H1 (cell line): ENCODE data around the gene JAKMIP2. TPM values are rescaled to one million over a fixed set of nuclear protein-coding genes. Genes with fewer than 3 reads are reported as not detected.

Experiments
- CTCF ChIA-PET: fragments of 300-600 bp; sonication (Branson Sonifier 250); formaldehyde crosslinking; loops from one replicate; lab custom pipeline; 2021; ENCODE audit not compliant: partially characterized antibody; lab: Charles Lee
- POLR2A ChIA-PET: fragments of 300-600 bp; sonication (Branson Sonifier 250); formaldehyde crosslinking; loops from one replicate; lab custom pipeline; 2021; ENCODE audit warnings: inconsistent platforms; ENCODE audit not compliant: partially characterized antibody; lab: Charles Lee
- DNase-seq, 2 experiments: peaks; one replicate each; pipeline versions ENCODE4 v3.0.0 to v3.0.0-alpha.2; 2010 to 2022; ENCODE audit warnings: low spot score in 2 of 2, low read depth in 1 of 2, mixed read lengths in 1 of 2
- FAIRE-seq: peaks from 2 replicates; lab custom pipeline; 2011; peaks lifted over from hg19 to GRCh38; lab: Jason Lieb, UNC
- H2AFZ ChIP-seq: 2 replicates; pipeline ENCODE4 v1.8.1; 2012; ENCODE audit warnings: low read length, inconsistent platforms
- H2AK5ac ChIP-seq: 2 replicates; pipeline ENCODE4 v1.6.1; 2013; ENCODE audit warnings: low read depth, low read length
- H2BK120ac ChIP-seq: replicated peaks from 2 replicates; pipeline ENCODE3; 2013; ENCODE audit warnings: low read depth, low read length, inconsistent platforms
- H2BK12ac ChIP-seq: 2 replicates; pipeline ENCODE4 v1.6.1; 2013; ENCODE audit warnings: low read depth, low read length
- H2BK15ac ChIP-seq: 2 replicates; pipeline ENCODE4 v1.6.1; 2013; ENCODE audit warnings: low read length
- H2BK20ac ChIP-seq: 2 replicates; pipeline ENCODE4 v1.6.1; 2013; ENCODE audit warnings: low read length
- H2BK5ac ChIP-seq: 2 replicates; pipeline ENCODE4 v1.6.1; 2013; ENCODE audit warnings: low read depth, low read length
- H3K14ac ChIP-seq: 2 replicates; pipeline ENCODE4 v1.6.1; 2013; ENCODE audit warnings: inconsistent platforms; ENCODE audit not compliant: insufficient read length
- H3K18ac ChIP-seq: 2 replicates; pipeline ENCODE4 v1.6.1; 2013; ENCODE audit warnings: low read length; ENCODE audit errors: extremely low read depth
- H3K23ac ChIP-seq: 2 replicates; pipeline ENCODE4 v1.6.1; 2013; ENCODE audit warnings: inconsistent platforms; ENCODE audit not compliant: insufficient read length
- H3K23me2 ChIP-seq: 2 replicates; pipeline ENCODE4 v1.6.1; 2013; ENCODE audit warnings: low read depth, low read length
- H3K27ac ChIP-seq: 2 replicates; pipeline ENCODE4 v1.6.1; 2011; ENCODE audit warnings: low read depth, low read length, inconsistent platforms
- H3K27me3 ChIP-seq, 4 experiments: replicated peaks in 1 of 4; 1 replicate in 1 of 4; 2 replicates in 3 of 4; pipeline versions ENCODE4 v1.6.1 to v1.8.1; 2011 to 2013; ENCODE audit warnings: low read length in 3 of 4, mild to moderate bottlenecking in 3 of 4, inconsistent platforms in 2 of 4, mixed read lengths in 2 of 4, moderate library complexity in 1 of 4; ENCODE audit not compliant: control insufficient read depth in 3 of 4, insufficient read depth in 3 of 4; ENCODE audit errors: extremely low read depth in 1 of 4
- H3K36me3 ChIP-seq, 4 experiments: 2 replicates each; pipeline versions ENCODE4 v1.6.1 to v1.8.1; 2011 to 2013; ENCODE audit warnings: mild to moderate bottlenecking in 4 of 4, low read length in 3 of 4, moderate library complexity in 2 of 4, control low read depth in 1 of 4, inconsistent platforms in 1 of 4; ENCODE audit not compliant: insufficient read depth in 4 of 4, control insufficient read depth in 2 of 4
- H3K4ac ChIP-seq: replicated peaks from 2 replicates; pipeline ENCODE3; 2013; ENCODE audit warnings: low read length, low read depth, mixed read lengths, inconsistent platforms; ENCODE audit not compliant: insufficient read length
- H3K4me1 ChIP-seq, 4 experiments: replicated peaks in 1 of 4; 1 replicate in 1 of 4; 2 replicates in 3 of 4; pipeline versions ENCODE4 v1.6.1 to v1.8.1; 2011 to 2013; ENCODE audit warnings: low read length in 3 of 4, inconsistent platforms in 2 of 4, mixed read lengths in 1 of 4; ENCODE audit not compliant: insufficient read depth in 4 of 4, control insufficient read depth in 3 of 4
- H3K4me2 ChIP-seq, 2 experiments: 2 replicates each; pipeline versions ENCODE4 v1.6.1 to v1.8.1; 2011 to 2013; ENCODE audit warnings: low read depth in 2 of 2, low read length in 2 of 2, control low read depth in 1 of 2, inconsistent platforms in 1 of 2, mild to moderate bottlenecking in 1 of 2; ENCODE audit not compliant: insufficient read depth in 1 of 2
- H3K4me3 ChIP-seq, 4 experiments: fragments of 200-600, 300-600 bp in 1 of 4; sonication (generic), shearing (Covaris generic), sonication (Bioruptor Twin) in 1 of 4; 2 replicates each; pipeline versions ENCODE4 v1.5.1 to v1.8.1; 2011 to 2016; ENCODE audit warnings: low read length in 4 of 4, low read depth in 3 of 4, control low read depth in 2 of 4, inconsistent platforms in 2 of 4, mild to moderate bottlenecking in 2 of 4, mixed read lengths in 1 of 4, moderate library complexity in 1 of 4; ENCODE audit not compliant: insufficient read depth in 2 of 4; ENCODE audit errors: extremely low read depth in 1 of 4
- H3K56ac ChIP-seq: replicated peaks from 2 replicates; pipeline ENCODE3; 2013; ENCODE audit warnings: low read depth, mild to moderate bottlenecking, mixed read lengths, low read length, inconsistent platforms; ENCODE audit not compliant: insufficient read length
- H3K79me1 ChIP-seq: 2 replicates; pipeline ENCODE4 v1.6.1; 2013; ENCODE audit warnings: low read depth, low read length, control low read depth
- H3K79me2 ChIP-seq, 2 experiments: 2 replicates each; pipeline versions ENCODE4 v1.6.1 to v1.8.1; 2012 to 2013; ENCODE audit warnings: low read length in 2 of 2, mild to moderate bottlenecking in 2 of 2, inconsistent platforms in 1 of 2; ENCODE audit not compliant: insufficient read depth in 2 of 2, control insufficient read depth in 1 of 2
- H3K9ac ChIP-seq, 4 experiments: replicated peaks in 1 of 4; 1 replicate in 1 of 4; 2 replicates in 3 of 4; pipeline versions ENCODE4 v1.6.1 to v1.8.1; 2011 to 2013; ENCODE audit warnings: low read depth in 3 of 4, low read length in 3 of 4, control low read depth in 2 of 4, mild to moderate bottlenecking in 2 of 4, moderate library complexity in 2 of 4, inconsistent platforms in 1 of 4; ENCODE audit errors: extremely low read depth in 1 of 4
- H3K9me3 ChIP-seq, 2 experiments: 2 replicates each; pipeline versions ENCODE4 v1.6.1 to v1.8.1; 2012 to 2013; ENCODE audit warnings: mild to moderate bottlenecking in 2 of 2, moderate library complexity in 2 of 2, control low read depth in 1 of 2, inconsistent platforms in 1 of 2, low read depth in 1 of 2, low read length in 1 of 2, mixed read lengths in 1 of 2; ENCODE audit not compliant: insufficient read depth in 2 of 2
- H4K20me1 ChIP-seq, 2 experiments: replicated peaks in 1 of 2; 2 replicates each; pipeline versions ENCODE3 to v1.8.1; 2011 to 2013; ENCODE audit warnings: inconsistent platforms in 2 of 2, low read length in 2 of 2, mild to moderate bottlenecking in 1 of 2; ENCODE audit not compliant: insufficient read depth in 2 of 2, control insufficient read depth in 1 of 2
- H4K5ac ChIP-seq: 2 replicates; pipeline ENCODE4 v1.6.1; 2013; ENCODE audit warnings: low read length, low read depth, mixed read lengths, inconsistent platforms; ENCODE audit not compliant: insufficient read length
- H4K8ac ChIP-seq: 2 replicates; pipeline ENCODE4 v1.8.0; 2013; ENCODE audit warnings: mild to moderate bottlenecking, moderate library complexity, low read length, inconsistent platforms; ENCODE audit not compliant: insufficient read depth; ENCODE audit errors: extremely low read depth
- H4K91ac ChIP-seq: replicated peaks from 2 replicates; pipeline ENCODE3; 2013; ENCODE audit warnings: low read length, mixed read lengths, inconsistent platforms; ENCODE audit not compliant: insufficient read length
- RBBP5 ChIP-seq: IDR thresholded peaks from 2 replicates; pipeline ENCODE4 v1.7.1; 2012; ENCODE audit warnings: low read depth, mild to moderate bottlenecking, inconsistent platforms, low read length, moderate library complexity, borderline replicate concordance
- SP2 ChIP-seq: IDR thresholded peaks from 2 replicates; pipeline ENCODE4 v1.6.1; 2012; ENCODE audit warnings: mild to moderate bottlenecking, low read length, inconsistent platforms
- SP4 ChIP-seq: IDR thresholded peaks from 2 replicates; pipeline ENCODE4 v1.6.1; 2012; ENCODE audit warnings: low read length, inconsistent platforms
- SRF ChIP-seq: IDR thresholded peaks from 2 replicates; pipeline ENCODE4 v1.6.1; 2011; ENCODE audit warnings: mild to moderate bottlenecking, low read depth, low read length, moderate library complexity
- WGBS, 2 experiments: shearing (Covaris generic) in 1 of 2; methylation state at CpG; one replicate each; pipeline versions ENCODE4 v1.1.6 to v1.1.7; 2013 to 2015; ENCODE audit warnings: low lambda C conversion rate in 2 of 2, mixed read lengths in 2 of 2, inconsistent platforms in 1 of 2, low coverage in 1 of 2, missing lambda C conversion rate in 1 of 2; ENCODE audit not compliant: insufficient replicate concordance in 2 of 2, insufficient coverage in 1 of 2, insufficient read length in 1 of 2; ENCODE audit errors: extremely low coverage in 1 of 2, missing lambda C conversion rate in 1 of 2; 5-methylcytosine and 5-hydroxymethylcytosine counted together
- polyA plus RNA-seq, 7 experiments: library from polyadenylated mRNA; depleted of rRNA in 3 of 7; stranded (reverse) in 5 of 7; unstranded in 2 of 7; fragments of >200 nt in 5 of 7; fragments of 200-250 nt in 2 of 7; gene quantifications; 1 replicate in 5 of 7; 2 replicates in 1 of 7; 4 replicates in 1 of 7; pipeline versions ENCODE4 v1.2.1 to v1.2.3, GENCODE V29; 2011 to 2013; ENCODE audit warnings: missing spikeins in 2 of 7, mixed read lengths in 2 of 7
- total RNA-seq: library from RNA; stranded (reverse); fragmentation: NEBNext Ultra II Directional; extraction: Animal tissue kit (Norgen Biotek cat#: 25700); gene quantifications from 2 replicates; pipeline ENCODE4 v1.2.1, GENCODE V29; 2021

Gene JAKMIP2
- total and polyA plus RNA-seq, 2 of the 8 experiments (the other 6 are each of a cell fraction or from before 2014, with no cell fraction given): 2.4 to 13.6 TPM

DNA sequence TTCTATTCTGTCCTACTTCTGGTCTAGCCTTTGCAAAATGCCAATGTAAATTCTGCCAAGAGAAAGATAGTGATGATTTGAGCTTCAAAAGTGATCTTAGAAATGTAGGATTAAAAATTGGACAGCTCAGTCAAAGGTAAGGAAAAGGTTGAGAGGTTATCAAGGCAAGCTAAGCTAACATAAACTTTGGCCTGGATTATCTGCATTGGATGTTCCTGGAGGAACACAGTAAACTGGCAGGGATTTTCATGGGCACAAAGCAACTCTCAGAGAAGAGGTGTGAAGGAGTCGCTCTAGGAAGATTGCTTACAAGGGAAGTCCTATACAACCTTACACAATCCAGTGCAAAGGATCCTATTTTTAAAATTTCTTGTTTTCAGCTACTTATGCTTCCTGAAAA lies 115.2 kb downstream of the JAKMIP2 start:
- Histone ChIP-seq H3K27me3 (no peaks in the 10 kb centered on the region), H3K4ac (no peak overlapping the region), H3K4me1 (no peaks in the 10 kb centered on the region), H2BK5ac (no peak overlapping the region), H3K9me3 (no peaks in the 10 kb centered on the region), H3K9ac (no peak overlapping the region), H3K18ac (no peak overlapping the region), H3K23me2 (no peaks in the 10 kb centered on the region), H3K27ac (no peak overlapping the region), H3K14ac (no peak overlapping the region), H2AFZ (no peak overlapping the region), H2BK20ac (no peak overlapping the region), H2BK15ac (no peak overlapping the region), H4K8ac (no peak overlapping the region), H3K4me3 (no peak overlapping the region), H4K20me1 (no peaks in the 10 kb centered on the region), H2BK120ac (no peak overlapping the region), H3K36me3 (peaks cover 6 to 39% (median 10%) of the 10 kb centered on the region in 4 experiments; a peak in 7 of 8 replicates), H2BK12ac (no peak overlapping the region), H3K56ac (no peak overlapping the region), H3K79me1 (no peaks in the 10 kb centered on the region; the same call in 1 of the 2 replicates), H4K91ac (no peak overlapping the region), H3K79me2 (no peaks in the 10 kb centered on the region), H3K23ac (no peak overlapping the region), H3K4me2 (no peak overlapping the region), H4K5ac (no peak overlapping the region), H2AK5ac (no peak overlapping the region)
- FAIRE-seq: no peak
- TF ChIP-seq SRF: no peak
- no peak for TF ChIP-seq SP2
- TF ChIP-seq SP4: no peak
- no peak for TF ChIP-seq RBBP5
- CTCF ChIA-PET: interaction anchor here (0.7 to 2.4 kb wide), 8 partner anchors 13 to 275 kb away, joined by 3 to 9 read pairs (median 3); no protein-coding TSS in a partner anchor
- 90% methylated on average over 1 of the region's 1 CpG; no CpG with 5 or more reads in 1 of the 2 experiments for WGBS, 2 experiments
- no peak for DNase-seq
- POLR2A ChIA-PET: interaction anchor here (1.1 to 2.3 kb wide), 4 partner anchors 12 to 100 kb away, joined by 3 to 8 read pairs (median 3); no protein-coding TSS in a partner anchor
